ENCODE measurements around the gene CHST3. TPM values are rescaled to one million over a fixed set of nuclear protein-coding genes. Genes with fewer than 3 reads are reported as not detected.

The CHST3 gene
- total RNA-seq, 1 donor from 2014 or later = 25.8 TPM

DNA sequence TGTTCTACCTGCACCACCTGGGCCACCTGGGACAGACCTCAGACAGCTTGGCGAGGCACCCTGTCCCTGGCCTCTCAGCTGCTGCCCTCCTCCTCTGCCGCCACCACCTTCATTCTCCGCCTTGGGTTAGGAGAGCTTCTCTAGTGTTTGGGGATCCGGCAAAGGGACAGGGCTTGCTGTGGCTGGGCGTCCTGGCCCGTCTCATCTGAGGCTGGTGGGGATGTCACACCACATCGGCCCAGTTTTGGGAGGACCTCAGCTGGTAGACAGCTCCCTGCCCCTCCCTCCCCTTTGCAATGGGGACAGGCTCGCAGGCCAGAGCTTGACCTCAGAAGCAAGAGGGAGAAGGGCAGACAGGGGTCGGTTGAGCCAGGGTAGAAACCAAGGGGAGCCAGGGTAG is 97.7 kb downstream of the CHST3 start:
- TF ChIP-seq, protein P1, sequence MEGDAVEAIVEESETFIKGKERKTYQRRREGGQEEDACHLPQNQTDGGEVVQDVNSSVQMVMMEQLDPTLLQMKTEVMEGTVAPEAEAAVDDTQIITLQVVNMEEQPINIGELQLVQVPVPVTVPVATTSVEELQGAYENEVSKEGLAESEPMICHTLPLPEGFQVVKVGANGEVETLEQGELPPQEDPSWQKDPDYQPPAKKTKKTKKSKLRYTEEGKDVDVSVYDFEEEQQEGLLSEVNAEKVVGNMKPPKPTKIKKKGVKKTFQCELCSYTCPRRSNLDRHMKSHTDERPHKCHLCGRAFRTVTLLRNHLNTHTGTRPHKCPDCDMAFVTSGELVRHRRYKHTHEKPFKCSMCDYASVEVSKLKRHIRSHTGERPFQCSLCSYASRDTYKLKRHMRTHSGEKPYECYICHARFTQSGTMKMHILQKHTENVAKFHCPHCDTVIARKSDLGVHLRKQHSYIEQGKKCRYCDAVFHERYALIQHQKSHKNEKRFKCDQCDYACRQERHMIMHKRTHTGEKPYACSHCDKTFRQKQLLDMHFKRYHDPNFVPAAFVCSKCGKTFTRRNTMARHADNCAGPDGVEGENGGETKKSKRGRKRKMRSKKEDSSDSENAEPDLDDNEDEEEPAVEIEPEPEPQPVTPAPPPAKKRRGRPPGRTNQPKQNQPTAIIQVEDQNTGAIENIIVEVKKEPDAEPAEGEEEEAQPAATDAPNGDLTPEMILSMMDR (conservative IDR thresholded peaks at IDR 0.05) = no peak
- Mint-ChIP-seq H3K27ac (ENCODE audit: unreplicated experiment) (no peak overlapping the region), H3K36me3 (ENCODE audit: low read depth) (no peaks in the 10 kb centered on the region), H3K27me3 (ENCODE audit: low read depth) (no peaks in the 10 kb centered on the region), H3K4me3 (no peak overlapping the region), H3K9me3 (no peaks in the 10 kb centered on the region), H3K4me1 (peaks cover 4% of the 10 kb centered on the region)
- no peak for DNase-seq (ENCODE audit: low read depth, low spot score)

DNA sequence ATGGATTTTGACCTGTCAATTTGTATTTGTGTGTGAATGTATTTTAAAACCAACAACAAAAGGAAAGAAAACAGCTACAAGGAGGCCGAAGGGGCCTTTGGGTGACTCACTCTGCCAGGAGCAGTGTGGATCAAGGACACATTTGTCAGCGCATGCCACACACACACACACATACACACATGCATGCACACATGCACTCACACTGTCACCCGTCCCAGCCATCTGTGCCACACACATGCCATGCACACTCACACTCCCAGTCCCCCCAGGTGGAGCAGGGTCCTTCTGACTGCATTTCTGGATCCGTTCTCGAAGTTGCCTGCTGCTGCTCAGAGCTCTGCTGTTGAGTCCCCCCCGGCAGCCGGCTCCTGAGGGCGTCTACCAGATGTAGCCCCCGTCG is 98.2 kb downstream of the CHST3 start:
- no peak overlapping the region for H3K4me3 Mint-ChIP-seq
- peaks cover 2% of the 10 kb centered on the region for H3K4me1 Mint-ChIP-seq
- no peaks in the 10 kb centered on the region for H3K9me3 Mint-ChIP-seq
- no peak overlapping the region for H3K27ac Mint-ChIP-seq (ENCODE audit: unreplicated experiment)
- no peak for DNase-seq (ENCODE audit: low read depth, low spot score)
- H3K36me3 Mint-ChIP-seq (ENCODE audit: low read depth) = no peaks in the 10 kb centered on the region
- TF ChIP-seq, protein P1 (conservative IDR thresholded peaks at IDR 0.05) = no peak
- H3K27me3 Mint-ChIP-seq (ENCODE audit: low read depth) = no peaks in the 10 kb centered on the region

Other genes with a start within 250 kb of the CHST3 start
- 0.12 and 0.20 TPM in 2 replicates for gene C10orf105, start 244.6 kb upstream of the CHST3 start, total RNA-seq
- not detected in 2 replicates for gene VSIR, start 190.9 kb upstream of the CHST3 start, total RNA-seq
- gene PSAP, start 113.1 kb upstream of the CHST3 start, total RNA-seq = 272 and 295 TPM in 2 replicates
- 1.4 and 1.5 TPM in 2 replicates for gene SPOCK2, start 124.2 kb downstream of the CHST3 start, total RNA-seq

Measured in neural crest cell (in vitro differentiated cells).